NCI-H510A (cell line): ENCODE measurements around the gene ALDH1A3.
"Not testable (repeated sequence)": the region's sequence is repeated elsewhere in the genome, so short reads cannot be mapped to it uniquely, and the experiment has no call there.

Source experiments
- DNase-seq: peaks from one replicate; lab custom pipeline; 2025; lab: John Stamatoyannopoulos, UW

ALDH1A3 gene

DNA sequence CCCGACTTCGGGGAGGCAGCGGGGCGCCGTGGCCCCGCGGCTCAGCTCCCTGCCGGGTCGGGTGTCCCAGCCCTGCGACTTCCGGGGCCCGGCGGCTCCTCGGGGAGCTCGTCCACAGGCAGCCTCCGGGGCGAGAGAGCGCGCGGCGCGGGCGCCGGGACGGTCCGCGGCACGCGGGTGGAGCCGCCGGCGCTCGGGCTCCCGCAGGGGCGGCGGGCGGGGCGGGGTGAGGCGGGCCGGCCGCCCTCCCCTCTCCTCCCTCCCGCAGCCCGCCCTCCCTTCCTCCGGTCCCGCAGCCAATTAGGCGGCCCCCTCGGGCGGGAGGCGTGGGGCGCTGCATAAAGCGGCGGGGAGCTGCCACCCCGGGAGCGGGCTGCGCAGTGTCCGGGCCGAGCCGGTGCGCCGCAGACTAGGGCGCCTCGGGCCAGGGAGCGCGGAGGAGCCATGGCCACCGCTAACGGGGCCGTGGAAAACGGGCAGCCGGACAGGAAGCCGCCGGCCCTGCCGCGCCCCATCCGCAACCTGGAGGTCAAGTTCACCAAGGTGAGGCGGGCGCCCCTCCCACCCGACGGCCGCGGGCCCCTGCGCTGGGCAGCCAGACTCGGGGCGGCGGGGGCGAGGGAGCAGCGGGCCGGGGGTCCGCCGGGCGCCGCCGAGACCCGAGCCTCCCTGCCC is at the start of gene ALDH1A3:
ALDH1A3 (plus strand) TSS at position 368 of the 675 bp plus-strand sequence; CDS start at position 445, 77 bp downstream.
- no peak for DNase-seq

DNA sequence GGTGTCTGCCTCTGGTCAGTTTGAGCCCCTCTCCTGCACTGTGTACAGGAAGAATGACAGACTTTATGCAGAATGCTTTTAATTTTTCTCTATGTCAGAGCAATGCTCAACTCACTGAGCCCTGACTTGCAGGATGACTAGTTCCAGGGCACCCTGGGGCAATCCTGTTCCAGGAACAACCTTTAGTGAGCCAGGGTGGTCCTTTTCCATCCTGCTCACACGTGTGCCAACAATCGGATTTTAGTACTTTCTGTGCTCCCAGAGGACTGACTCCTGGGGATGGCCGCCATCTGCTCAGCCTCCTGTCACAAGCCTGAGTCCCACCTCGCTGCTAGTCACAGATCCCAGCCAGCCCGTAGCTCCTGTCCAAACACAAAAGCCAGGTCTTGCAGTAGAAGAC is 48.2 kb upstream of the ALDH1A3 start:
- no peak for DNase-seq

DNA sequence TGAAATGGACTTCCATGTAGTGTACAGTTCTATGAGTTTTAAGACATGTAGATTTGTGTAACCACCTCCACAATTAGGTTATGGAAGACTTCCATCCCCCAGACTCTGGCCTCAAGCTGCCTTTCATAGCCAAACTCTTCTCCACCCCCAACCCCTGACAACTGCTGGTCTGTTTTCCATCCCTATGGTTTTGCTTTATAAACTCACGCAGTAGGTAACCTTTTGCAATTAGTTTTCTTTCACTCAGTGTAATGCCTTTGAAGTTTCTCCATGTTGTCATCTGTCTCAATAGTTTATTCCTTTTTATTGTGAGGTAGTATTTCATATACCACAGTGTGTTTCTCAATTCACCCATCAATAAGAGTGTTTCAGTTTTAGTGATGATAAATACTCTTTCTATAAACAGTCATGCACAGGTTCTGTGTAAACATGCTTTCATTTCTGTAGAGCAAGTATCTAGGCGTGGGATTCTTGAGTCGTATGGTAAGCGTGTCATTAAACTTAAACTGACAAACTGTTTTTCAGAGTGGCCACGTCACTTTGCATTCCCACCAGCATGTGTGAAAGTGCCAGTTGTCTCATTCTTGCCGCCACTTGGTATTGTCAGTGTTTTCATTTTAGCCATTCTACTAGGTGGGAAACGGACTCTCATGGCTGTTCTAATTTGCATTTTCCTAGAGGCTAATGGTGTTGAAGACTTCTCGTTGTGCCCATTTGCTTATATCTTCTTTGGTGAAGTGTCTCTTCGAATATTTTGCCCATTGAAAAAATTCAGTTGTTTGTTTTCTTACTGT is 47.3 kb upstream of the ALDH1A3 start:
- no peak for DNase-seq

DNA sequence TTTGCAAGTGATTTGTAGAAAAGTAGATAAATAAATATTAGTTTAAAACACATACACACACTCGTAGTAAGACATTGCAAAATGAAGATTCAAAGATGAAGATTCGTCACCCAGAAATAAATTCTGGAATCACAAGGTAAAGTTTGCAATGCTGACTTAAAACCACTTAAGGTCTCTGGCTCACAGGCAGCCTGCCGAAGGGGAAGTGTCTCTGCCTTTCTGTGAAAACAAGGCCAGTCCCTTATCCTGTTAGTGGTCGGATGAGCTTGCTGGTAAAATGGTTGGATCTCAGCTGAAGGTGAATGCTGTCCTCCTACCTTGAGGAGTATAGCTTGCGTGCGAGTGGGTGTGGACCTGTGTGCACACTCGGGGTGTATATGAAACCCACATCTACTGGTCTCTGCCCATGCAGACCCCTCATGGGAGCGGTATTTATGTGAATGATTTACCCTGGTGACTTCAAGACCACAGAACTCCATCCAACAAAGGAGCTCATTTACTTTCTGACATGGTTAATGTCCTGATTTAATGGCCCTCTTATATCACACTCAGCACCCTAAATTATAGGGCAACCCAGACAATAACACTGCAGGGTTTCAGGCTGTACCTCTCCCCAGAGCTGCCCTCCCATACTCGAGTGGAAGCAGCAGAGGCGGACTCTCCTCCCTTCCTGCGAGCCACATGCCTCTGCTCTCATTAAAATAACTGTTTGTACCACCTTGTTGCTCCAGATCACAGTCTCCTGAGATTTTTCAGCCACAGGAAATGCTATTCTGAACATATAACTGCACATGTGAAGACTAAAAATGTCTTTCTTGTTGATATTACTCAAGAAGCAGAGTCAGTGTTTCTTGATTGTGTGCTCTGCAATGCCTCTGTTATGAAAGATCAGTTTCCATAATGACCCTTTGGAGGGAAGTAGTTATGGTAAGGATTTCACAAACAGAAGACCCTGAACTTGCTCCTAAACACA is 45.9 kb upstream of the ALDH1A3 start:
- no peak for DNase-seq

DNA sequence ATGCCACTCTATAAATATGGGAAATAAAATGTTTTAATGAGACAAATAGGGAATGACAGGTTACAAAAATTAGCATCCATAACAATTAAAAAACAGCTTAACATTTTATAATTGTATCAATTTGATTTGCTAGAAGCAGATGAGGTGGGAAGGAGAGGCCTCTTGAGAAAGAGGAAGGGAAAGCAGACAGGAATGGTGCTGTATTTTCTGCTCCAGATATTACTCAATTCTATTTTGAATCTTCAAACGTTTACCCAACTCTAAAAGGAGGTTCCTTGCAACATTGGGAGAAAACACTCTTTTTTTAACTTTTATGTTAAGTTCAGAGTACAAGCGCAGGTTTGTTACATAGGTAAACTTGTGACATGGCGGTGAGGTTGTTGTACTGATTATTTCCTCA is 44.9 kb upstream of the ALDH1A3 start:
- DNase-seq: no peak

DNA sequence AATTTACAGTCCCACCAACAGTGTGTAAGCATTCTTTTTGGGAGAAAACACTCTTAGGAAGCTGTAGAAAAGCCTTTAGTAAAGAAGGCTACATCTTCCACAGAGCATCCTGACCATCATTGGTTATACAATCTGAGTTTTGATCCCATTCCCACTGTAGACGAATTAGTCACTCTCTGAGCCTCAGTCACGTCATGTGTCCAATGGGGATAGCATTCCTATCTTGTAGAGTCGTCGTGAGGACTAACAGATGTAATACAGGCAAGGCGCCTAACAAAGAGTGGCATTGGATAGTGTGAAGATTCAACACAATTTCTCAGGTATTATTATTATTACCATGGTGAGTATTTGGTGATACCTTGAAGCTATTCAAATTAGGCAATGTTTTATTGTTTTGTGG is 44.0 kb upstream of the ALDH1A3 start:
- no peak for DNase-seq

DNA sequence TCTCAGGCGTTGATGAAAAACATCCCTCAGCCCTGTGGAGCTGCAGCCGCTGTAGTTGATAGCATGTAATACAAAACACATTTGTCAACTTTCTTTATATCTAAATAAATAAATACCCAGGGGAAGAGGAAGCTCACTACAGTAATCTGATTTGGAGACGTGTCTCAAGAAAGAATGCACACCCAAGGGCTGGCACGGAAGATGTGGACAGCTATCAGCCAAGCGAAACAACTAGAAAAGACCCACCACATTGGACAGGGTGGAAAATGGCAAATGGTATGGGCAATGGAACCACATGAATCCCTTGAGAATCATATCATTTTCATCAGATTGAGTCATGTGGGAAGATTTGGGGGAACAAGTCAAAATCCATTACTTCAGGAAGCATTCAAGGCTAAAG is 43.1 kb upstream of the ALDH1A3 start:
- no peak for DNase-seq

DNA sequence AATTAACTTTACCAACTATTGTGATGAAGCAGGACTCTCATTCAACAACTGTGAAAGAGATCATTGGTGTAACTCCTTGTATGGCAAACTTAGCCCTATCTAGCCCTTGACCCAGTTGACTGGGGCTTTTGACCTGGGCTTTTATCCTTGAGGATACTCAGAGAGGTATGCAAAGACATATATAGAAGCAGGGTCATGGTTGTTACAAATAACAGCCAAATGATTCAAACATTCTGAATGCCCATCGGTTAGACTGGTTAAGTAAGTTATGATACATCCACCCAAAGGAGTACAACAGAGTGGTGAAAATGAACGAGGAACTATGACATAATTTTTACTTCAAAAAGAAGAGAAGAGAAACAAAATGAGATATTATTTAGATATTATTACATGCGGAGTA is 38.2 kb upstream of the ALDH1A3 start:
- no peak for DNase-seq

DNA sequence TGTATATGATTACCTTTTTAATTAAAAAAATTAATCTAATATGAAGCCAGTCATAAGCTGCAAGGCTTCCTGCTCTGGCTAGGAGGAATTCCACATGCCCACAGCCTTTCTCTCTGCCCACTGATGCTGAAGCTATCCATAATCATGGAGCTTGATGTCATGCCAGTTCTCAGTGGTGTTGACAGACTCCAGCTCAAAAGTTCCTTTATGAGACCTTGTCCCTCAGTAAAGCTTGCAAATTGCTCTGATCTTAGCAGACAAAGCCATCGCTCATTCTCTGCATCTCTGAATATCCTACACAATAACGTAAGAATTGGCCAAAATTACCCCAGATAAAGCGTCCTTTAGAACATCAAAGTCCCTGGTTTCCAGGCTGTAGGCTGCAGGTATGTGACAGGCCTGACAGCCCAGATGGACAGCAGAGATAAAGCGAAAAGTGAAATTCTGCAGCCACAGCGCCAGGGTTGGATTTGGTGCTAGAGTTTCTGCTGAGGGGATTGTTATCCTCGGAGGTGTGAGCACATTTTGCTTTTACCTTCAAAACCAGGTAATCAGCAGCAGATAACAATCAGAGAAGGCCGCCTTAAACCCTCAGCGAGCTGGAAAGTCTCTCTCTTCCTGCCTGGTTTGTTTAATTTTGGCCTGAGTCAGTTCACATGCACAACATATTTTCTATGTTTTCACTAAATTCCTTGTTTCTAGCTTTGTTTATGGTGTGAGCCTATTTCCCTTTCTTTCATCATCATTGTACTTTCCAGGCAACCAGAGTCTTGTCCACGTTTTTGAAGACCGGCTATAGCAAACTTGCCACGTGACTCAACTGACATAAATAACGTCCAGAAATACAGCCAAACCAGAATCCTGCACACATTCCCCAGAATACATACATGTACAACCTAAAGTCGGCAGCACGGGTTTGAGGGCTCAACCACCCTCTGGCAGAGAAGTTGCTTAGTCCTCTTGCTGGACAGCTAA is 36.6 kb upstream of the ALDH1A3 start:
- DNase-seq: no peak

DNA sequence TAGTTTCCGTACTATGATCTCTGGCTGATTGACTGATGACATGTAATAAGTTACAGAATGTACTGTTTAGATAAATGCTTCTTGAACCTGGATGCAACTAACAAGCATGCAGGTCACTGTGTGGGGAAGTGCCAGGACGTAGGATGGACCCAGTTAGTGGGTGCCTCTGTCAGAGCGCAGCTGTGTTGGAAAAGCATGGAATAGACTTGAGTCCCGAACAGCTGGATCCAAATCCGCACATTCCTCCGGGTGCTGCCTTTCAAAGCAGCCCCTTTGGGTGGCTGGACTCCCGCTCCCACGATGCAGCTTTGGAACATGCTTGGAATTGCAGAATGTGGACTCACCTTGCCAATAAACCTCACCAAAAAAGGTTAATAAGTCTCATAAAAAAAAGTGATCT is 35.5 kb upstream of the ALDH1A3 start:
- no peak for DNase-seq

DNA sequence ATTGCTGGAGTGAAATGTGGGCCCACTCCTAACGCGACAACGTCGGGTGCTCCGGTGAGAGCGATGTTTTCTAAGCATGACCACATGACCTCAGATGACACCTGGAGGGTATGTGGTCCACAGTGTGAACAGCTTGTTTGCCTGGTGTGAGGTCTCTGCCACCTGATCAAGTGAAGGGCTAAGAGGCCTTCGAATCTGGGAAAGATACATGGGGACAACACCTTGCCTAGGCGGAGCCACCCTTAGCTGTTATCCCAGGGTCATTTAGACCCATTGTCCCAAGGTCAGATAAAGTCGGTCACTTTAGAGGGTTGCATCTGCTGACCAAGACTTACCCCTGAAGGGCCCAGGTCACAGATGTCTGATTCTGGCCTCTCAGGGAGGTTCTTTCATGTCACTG is 34.9 kb upstream of the ALDH1A3 start:
- DNase-seq: no peak

DNA sequence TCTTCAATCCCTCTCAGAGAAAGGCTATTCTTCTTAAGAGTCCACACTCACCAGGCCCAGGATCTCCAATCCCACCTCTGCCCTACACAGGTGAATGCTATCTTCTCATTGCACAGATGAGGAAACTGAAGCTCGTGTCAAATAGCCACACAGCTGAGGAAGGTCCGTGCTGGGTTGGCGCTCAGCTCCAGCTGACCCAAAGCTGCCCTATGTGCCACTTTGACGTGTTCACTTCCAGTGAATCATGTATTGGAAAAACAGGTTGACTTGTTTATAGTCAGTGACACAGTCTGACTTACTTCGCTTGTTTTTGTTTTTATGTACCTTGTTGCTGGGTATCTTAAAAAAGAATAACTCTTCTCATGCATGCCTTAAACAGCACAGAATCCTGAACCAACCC is 32.4 kb upstream of the ALDH1A3 start:
- no peak for DNase-seq

DNA sequence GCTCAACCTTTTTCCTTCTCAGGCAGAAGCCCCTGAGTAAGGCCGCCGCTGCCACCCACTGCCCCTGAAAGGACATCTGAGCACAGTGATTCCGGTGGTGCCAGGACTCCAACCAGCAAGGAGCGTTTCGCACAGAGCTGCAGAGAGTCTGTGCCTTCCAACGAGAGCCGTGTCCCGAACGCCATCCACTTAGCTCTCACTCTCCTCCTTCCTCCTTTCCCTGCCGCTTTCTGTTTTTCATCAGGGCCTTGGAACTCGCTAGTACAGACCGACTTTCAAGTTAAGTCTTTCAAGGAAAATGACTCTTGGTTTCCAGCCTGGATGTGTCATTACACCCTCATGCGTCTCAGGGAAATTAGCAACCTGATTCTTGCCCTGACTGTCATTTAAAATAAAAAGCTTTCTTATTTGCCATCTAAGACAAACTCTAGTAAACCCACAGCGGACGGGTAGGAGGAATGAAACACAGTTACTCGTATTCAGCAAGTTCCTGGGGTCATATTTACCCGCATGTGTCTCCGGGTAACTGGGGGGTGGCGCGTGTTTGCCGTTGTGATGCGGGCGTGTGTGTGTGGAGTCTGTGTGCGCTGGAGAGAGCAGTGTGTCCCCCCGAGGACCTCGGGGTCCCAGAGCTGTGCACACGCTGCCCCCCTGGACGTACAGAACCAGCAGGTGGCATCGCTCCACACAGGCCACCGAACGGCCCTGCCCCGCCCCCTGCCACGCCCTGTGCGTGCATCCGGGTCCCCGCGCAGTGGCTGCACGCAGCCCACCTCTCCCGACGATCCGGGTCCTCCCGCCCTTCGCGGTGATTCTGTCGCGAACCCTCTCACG is 30.4 kb upstream of the ALDH1A3 start:
- DNase-seq: no peak

DNA sequence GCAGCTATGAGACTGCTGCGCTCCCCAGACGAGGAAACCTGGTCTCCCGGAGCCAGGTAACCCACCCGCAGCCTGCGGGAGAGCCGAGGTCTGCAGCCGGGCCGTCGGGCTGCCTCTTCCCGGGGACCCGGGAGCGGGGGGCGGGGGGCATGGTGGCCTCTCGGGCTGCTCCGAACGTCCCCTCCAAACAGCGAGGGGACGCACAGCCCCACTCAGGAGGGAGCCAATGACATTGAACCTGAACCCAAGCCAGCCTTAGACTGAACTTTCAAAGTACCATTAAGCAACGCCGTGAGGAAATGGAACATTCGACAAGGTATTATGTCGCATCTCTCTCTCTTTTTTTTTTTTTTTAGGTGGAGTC is 29.8 kb upstream of the ALDH1A3 start:
- no peak for DNase-seq

DNA sequence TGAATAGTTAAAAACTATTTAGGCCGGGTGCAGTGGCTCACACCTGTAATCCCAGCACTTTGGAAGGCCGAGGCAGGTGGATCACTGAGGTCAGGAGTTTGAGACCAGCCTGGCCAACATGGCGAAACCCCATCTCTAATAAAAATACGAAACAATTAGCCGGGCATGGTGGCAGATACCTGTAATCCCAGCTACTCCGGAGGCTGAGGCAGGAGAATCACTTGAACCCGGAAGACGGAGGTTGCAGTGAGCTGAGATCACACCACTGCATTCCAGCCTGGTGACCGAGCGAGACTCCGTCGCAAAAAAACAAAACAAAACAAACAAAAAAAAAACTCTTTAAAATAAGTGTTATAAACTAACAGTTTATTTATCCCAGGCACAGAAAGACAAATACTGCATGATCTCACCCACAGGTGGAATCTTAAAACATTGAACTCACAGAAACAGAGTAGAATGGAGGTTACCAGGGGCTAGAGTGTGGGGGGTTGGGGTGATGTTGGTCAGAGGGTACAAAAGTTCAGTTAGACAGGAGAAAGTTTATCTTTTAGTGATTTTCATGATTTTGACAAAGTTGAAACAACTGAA is 28.1 kb upstream of the ALDH1A3 start:
- not testable (repeated sequence) for DNase-seq

DNA sequence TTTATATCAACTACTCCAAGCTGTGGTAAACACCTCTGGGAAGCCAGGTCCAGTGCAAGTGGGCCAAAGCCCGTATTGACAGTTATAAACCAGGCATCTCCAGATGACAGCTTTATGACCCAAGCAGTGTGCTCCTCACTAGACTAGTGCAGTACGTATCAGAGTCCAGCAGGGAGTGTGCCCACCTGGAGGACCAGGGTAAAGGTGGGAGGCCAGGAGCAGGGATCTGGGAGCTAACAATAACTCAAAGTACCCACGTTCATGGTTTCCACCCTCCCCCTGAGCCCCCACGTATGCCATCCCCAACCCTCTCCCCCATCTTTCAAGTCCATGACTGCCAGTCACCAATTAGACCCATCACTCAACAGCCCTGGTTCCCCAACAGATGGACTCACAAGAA is 27.0 kb upstream of the ALDH1A3 start:
- no peak for DNase-seq

DNA sequence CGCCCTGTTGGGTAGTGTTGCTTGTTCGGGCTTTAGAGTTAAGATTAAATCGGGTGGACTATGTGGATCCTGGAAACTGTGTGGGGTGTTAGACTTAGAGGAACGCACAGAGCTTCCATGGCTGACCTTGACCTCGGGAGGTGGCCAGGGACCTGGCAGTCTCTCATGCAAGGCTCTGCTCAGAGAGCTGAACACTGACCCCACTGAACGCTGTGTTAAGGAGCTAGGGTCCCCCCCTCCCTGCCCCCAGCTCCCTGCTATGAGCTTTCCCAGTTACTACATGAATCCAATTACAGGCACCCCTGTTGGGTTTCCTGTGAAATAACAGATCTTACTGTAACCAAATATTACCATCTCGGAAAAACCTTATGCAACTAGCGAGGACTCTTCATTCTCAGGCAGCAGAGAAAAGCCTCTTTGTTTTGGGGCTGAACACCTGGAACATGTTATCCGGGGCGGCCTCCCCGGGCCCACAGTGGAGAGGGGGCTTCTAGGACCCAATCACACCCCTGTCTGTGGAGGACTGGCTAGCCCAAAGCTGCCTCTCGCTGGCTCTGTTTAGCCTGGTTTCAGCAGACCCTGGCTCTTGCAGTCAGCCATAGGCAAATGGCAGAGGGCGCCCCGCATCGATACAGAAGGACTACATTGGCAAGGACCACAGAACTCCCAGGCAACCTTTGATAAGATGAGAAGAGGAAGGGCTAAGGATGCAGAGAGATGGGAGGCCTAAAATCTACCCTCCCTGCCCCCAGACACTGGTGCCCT is 25.8 kb upstream of the ALDH1A3 start:
- DNase-seq: no peak

DNA sequence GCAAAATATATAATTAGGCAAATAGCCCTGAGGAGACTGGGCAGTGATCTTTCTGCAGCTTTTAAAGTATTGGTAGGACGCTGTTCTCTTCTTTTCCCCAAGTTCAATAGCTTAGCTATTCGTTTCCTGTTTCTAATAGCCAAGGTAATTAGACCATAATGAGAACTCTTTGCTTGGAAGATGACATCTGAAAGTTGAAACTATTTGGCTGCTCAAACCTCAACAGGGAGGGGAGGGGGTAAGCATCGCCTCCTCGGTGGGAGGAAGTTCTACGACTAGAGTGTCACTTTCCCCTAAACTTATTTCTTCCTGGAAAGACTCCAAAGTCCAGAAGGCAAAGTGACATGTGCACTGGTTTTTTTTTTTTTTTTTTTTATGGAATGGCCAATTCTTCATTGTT is 22.8 kb upstream of the ALDH1A3 start:
- no peak for DNase-seq

DNA sequence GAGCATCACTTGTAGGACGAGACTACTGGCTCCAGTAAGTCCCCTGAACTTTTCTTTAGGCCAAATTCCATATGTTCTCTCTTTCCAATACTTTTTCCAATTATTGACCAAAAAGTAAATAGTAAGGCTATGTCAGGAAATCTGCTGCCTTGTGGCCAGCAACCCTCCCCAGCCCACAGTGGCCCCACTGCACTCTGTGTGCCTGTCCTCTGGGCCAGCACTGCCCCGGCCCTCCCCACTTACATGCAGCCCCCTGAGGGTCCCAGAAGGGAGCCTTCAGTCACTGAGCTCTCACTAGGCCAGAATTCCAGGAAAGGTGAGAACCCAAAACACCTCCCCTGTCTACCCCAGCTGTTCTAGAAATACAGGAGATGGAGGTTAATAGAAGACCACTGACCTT is 21.3 kb upstream of the ALDH1A3 start:
- no peak for DNase-seq
